Amniotic epithelial cell (primary cell): ENCODE results near the gene NSFL1C.

Experiments
- DNase-seq: peaks from one replicate; pipeline ENCODE4 v3.0.0-alpha.2; 2010; ENCODE audit warnings: low read depth

The NSFL1C gene

GRCh38 chr20:1484438-1485116 lies 17.9 kb upstream of the NSFL1C start:
- no peak for DNase-seq

- DNase-seq, result no peak
Measured at GRCh38 chr20:1479831-1480595, 13.4 kb upstream of the NSFL1C start.

- DNase-seq, result peak; percentile 24
Measured at GRCh38 chr20:1478566-1478965, 11.9 kb upstream of the NSFL1C start.

- no peak for DNase-seq
Measured at GRCh38 chr20:1477896-1478490, 11.3 kb upstream of the NSFL1C start.

GRCh38 chr20:1474817-1475603 lies 8.4 kb upstream of the NSFL1C start:
- DNase-seq, result no peak

GRCh38 chr20:1474325-1474724 lies 7.7 kb upstream of the NSFL1C start:
- no peak for DNase-seq

- no peak for DNase-seq
Measured at GRCh38 chr20:1473246-1474220, 6.9 kb upstream of the NSFL1C start.

- no peak for DNase-seq
Measured at GRCh38 chr20:1472556-1473245, 6.1 kb upstream of the NSFL1C start.

- DNase-seq, result no peak
Measured at GRCh38 chr20:1471242-1471641, 4.6 kb upstream of the NSFL1C start.

- DNase-seq, result peak; percentile 98
Measured at GRCh38 chr20:1469925-1470571, 3.4 kb upstream of the NSFL1C start.

GRCh38 chr20:1469306-1469905 lies 2.8 kb upstream of the NSFL1C start:
- no peak for DNase-seq

- no peak for DNase-seq
Measured at GRCh38 chr20:1468117-1468624, 1.5 kb upstream of the NSFL1C start.

- DNase-seq, result no peak
Measured at GRCh38 chr20:1467355-1468116, 887 bp upstream of the NSFL1C start.

- DNase-seq, result no peak
Measured at GRCh38 chr20:1467082-1467354, 369 bp upstream of the NSFL1C start.

GRCh38 chr20:1465470-1466210 lies 1.0 kb downstream of the NSFL1C start:
- DNase-seq, result peak; percentile 34

GRCh38 chr20:1463971-1464570 lies 2.6 kb downstream of the NSFL1C start:
- no peak for DNase-seq

- DNase-seq, result no peak
Measured at GRCh38 chr20:1462834-1463233, 3.8 kb downstream of the NSFL1C start.

GRCh38 chr20:1462001-1462400 lies 4.6 kb downstream of the NSFL1C start:
- DNase-seq, result no peak
